Erythroblast (primary cell): ENCODE results near the gene TBCD.

Experiments
- GATA1 ChIP-seq: IDR thresholded peaks from 2 replicates; pipeline ENCODE4 v1.6.1; 2011; ENCODE audit warnings: low read depth, mild to moderate bottlenecking, control low read depth, low read length, moderate library complexity
- POLR2A ChIP-seq: IDR thresholded peaks from 2 replicates; pipeline ENCODE4 v1.6.1; 2011; ENCODE audit warnings: mild to moderate bottlenecking, low read length

GRCh38 chr17:82938873-82939620 is 187.2 kb downstream of the TBCD start:
- TF ChIP-seq POLR2A (no peak), GATA1 (no peak)
